Mesendoderm (in vitro differentiated cells): ENCODE results near the gene SUFU.

Experiments
- DNase-seq: peaks from one replicate; pipeline ENCODE4 v3.0.0; 2013
- H2AK5ac ChIP-seq: 2 replicates; pipeline ENCODE4 v1.6.1; 2013; ENCODE audit warnings: low read length, inconsistent platforms
- H2BK120ac ChIP-seq: 2 replicates; pipeline ENCODE4 v1.6.1; 2013; ENCODE audit warnings: low read depth, mild to moderate bottlenecking, low read length, moderate library complexity, mixed read lengths
- H2BK15ac ChIP-seq: replicated peaks from 2 replicates; pipeline ENCODE4 v1.6.1; 2013; ENCODE audit warnings: low read depth, mild to moderate bottlenecking, moderate library complexity
- H2BK5ac ChIP-seq: 2 replicates; pipeline ENCODE4 v1.6.1; 2013; ENCODE audit warnings: low read length, inconsistent platforms
- H3K18ac ChIP-seq: 2 replicates; pipeline ENCODE4 v1.6.1; 2013; ENCODE audit warnings: mild to moderate bottlenecking, low read length, mixed read lengths
- H3K23ac ChIP-seq: one replicate; pipeline ENCODE4 v1.6.1; 2013; ENCODE audit warnings: low read length
- H3K27ac ChIP-seq: 2 replicates; pipeline ENCODE4 v1.5.1; 2013; ENCODE audit warnings: low read depth, mild to moderate bottlenecking, inconsistent platforms, low read length, moderate library complexity
- H3K27me3 ChIP-seq: 2 replicates; pipeline ENCODE4 v1.6.1; 2013; ENCODE audit warnings: low read length, control low read depth, mild to moderate bottlenecking, inconsistent platforms; ENCODE audit not compliant: insufficient read depth, poor library complexity
- H3K36me3 ChIP-seq: 2 replicates; pipeline ENCODE4 v1.6.1; 2013; ENCODE audit warnings: low read length, inconsistent platforms; ENCODE audit not compliant: control insufficient read depth, insufficient read depth
- H3K4ac ChIP-seq: one replicate; pipeline ENCODE4 v1.6.1; 2013; ENCODE audit warnings: low read depth, mild to moderate bottlenecking, low read length, moderate library complexity
- H3K4me1 ChIP-seq: 2 replicates; pipeline ENCODE4 v1.6.1; 2013; ENCODE audit warnings: low read depth, low read length, inconsistent platforms; ENCODE audit not compliant: control insufficient read depth
- H3K4me2 ChIP-seq: 2 replicates; pipeline ENCODE4 v1.6.1; 2013; ENCODE audit warnings: low read length
- H3K4me3 ChIP-seq: 2 replicates; pipeline ENCODE4 v1.5.1; 2013; ENCODE audit warnings: mild to moderate bottlenecking, low read length
- H3K56ac ChIP-seq: one replicate; pipeline ENCODE4 v1.6.1; 2013; ENCODE audit warnings: low read length
- H3K79me1 ChIP-seq: 2 replicates; pipeline ENCODE4 v1.6.1; 2013; ENCODE audit warnings: low read length, inconsistent platforms
- H3K79me2 ChIP-seq: 2 replicates; pipeline ENCODE4 v1.6.1; 2013; ENCODE audit warnings: mild to moderate bottlenecking, low read length; ENCODE audit not compliant: control insufficient read depth, insufficient read depth
- H3K9ac ChIP-seq: 2 replicates; pipeline ENCODE4 v1.6.1; 2013; ENCODE audit warnings: low read length, inconsistent platforms
- H4K5ac ChIP-seq: one replicate; pipeline ENCODE4 v1.6.1; 2013; ENCODE audit warnings: low read length
- H4K8ac ChIP-seq: one replicate; pipeline ENCODE4 v1.6.1; 2013; ENCODE audit warnings: low read depth, mild to moderate bottlenecking, control low read depth, low read length, moderate library complexity
- WGBS: extraction: QIAGEN DNeasy Blood & Tissue Kit; methylation state at CpG from one replicate; pipeline ENCODE4 v1.1.7; 2013; ENCODE audit warnings: low lambda C conversion rate, missing lambda C conversion rate; ENCODE audit not compliant: insufficient coverage; ENCODE audit errors: extremely low coverage; 5-methylcytosine and 5-hydroxymethylcytosine counted together

Gene SUFU

DNA sequence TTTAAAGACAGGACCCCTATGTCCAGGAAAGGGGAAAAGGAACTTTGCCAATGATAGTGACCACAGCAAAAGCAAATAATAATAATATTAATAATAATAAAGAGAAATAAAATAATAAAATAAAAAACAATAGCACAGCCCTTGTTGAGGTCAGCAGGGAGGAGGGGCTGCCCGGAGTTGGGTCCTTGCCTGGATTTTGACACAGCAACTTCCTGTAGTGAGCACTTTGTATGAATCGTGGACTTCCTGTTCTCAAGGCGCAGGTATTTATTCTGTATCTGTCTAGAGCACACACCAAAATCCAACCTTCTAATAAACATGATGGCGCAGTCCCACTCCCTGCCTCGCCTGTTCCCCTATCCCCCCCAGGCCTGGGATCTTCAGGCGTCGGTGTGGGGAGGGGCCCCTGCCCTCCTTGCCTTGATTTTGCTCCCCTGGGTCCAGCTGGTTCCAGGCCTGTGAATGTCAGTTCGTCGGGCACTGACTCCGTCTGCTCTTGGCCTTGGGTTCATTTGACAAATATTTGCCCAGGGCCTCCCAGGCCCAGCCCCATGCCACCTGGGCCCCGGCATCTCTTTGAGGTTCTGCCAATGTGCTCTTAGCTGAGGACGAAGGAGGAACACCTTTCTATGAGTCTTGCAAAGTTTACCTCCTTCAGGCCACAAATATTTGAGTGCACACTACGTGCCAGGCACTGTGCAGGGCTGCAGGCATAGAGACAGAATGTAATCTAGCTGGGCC, 154.4 kb downstream of the SUFU start:
- no peaks in the 10 kb centered on the region for H3K4me1 ChIP-seq
- H2BK15ac ChIP-seq = no peak overlapping the region
- H3K9ac ChIP-seq = no peak overlapping the region
- no peak overlapping the region for H3K18ac ChIP-seq
- H3K79me2 ChIP-seq = no peaks in the 10 kb centered on the region
- no peak overlapping the region for H3K4me3 ChIP-seq
- no peak overlapping the region for H3K56ac ChIP-seq
- no peak overlapping the region for H3K23ac ChIP-seq
- H4K5ac ChIP-seq = no peak overlapping the region
- peaks cover 2% of the 10 kb centered on the region for H3K79me1 ChIP-seq
- no peak overlapping the region for H3K4ac ChIP-seq
- H3K27ac ChIP-seq = no peak overlapping the region
- no peaks in the 10 kb centered on the region for H3K27me3 ChIP-seq
- H4K8ac ChIP-seq = no peak overlapping the region
- H2BK5ac ChIP-seq = no peak overlapping the region
- H3K36me3 ChIP-seq = peaks cover 1% of the 10 kb centered on the region
- H2AK5ac ChIP-seq = no peak overlapping the region
- WGBS = no CpG with 5 or more reads among the region's 13 CpGs
- no peak overlapping the region for H2BK120ac ChIP-seq
- H3K4me2 ChIP-seq = no peak overlapping the region
- DNase-seq = no peak

DNA sequence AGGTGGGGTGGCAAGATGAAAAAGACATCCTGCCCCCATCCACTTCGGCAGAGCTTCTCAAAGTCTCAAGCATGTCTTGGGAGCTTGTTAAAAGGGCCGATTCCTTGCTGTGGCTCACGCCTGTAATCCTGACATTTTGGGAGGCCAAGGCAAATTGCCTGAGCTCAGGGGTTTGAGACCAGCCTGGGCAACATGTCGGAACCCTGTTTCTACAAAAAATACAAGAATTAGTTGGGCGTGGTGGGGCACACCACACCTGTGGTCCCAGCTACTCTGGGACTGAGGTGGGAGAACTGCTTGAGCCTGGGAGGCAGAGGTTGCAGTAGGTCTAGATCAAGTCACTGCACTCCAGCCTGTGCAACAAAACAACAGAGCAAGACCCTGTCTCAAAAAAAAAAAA, 155.0 kb downstream of the SUFU start:
- no peak overlapping the region for H3K23ac ChIP-seq
- H3K56ac ChIP-seq = no peak overlapping the region
- H3K4me2 ChIP-seq = no peak overlapping the region
- no peaks in the 10 kb centered on the region for H3K79me1 ChIP-seq
- H2BK120ac ChIP-seq = no peak overlapping the region
- no peak overlapping the region for H2AK5ac ChIP-seq
- no peaks in the 10 kb centered on the region for H3K27me3 ChIP-seq
- H2BK15ac ChIP-seq = no peak overlapping the region
- H4K5ac ChIP-seq = no peak overlapping the region
- H3K4me1 ChIP-seq = no peaks in the 10 kb centered on the region
- no peak overlapping the region for H3K18ac ChIP-seq
- peaks cover 1% of the 10 kb centered on the region for H3K36me3 ChIP-seq
- no peak overlapping the region for H3K4ac ChIP-seq
- no peak overlapping the region for H3K4me3 ChIP-seq
- no peak overlapping the region for H3K27ac ChIP-seq
- no peak overlapping the region for H3K9ac ChIP-seq
- WGBS = no CpG with 5 or more reads among the region's 5 CpGs
- H3K79me2 ChIP-seq = no peaks in the 10 kb centered on the region
- DNase-seq = no peak
- no peak overlapping the region for H2BK5ac ChIP-seq
- H4K8ac ChIP-seq = no peak overlapping the region

DNA sequence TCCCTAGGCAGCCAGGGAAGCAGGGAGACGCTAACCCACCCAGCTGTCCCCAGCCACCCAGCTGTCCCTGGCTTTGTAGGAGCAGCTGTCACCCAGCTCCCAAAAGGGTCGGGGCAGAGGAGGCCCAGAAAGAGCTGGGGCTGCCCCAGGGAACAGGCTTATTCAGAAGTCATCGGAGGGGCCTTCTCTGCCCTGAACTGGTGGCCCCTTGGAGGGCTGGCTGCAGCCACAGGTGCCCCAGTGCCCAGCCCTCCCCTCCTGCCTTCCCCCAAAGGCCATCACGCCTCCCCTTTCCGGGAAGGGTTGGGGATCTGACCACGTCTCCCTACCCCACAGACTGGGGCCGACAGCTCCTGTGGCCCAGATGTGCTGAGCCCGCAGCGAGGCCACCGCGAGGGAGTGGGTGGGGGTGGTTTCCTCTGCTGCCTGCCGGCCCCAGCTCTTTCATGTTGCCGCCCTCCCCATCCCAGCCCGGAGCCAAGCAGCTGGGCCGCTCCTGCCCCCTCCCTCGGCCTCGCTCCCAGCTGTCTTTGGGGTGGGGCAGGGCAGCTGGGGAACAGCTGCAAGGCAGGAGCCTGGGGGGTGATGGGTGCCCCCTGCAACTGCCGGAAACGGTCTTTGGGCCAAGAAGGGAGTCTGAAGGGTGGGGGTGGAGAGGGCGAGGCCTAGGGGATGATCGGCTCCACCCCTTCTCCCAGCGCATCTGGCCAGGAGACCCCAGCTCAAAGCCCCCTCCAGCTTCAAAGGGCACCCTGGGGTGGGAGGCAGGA, 157.3 kb downstream of the SUFU start:
- Histone ChIP-seq H3K79me1 (no peaks in the 10 kb centered on the region), H3K79me2 (no peaks in the 10 kb centered on the region), H3K27ac (no peak overlapping the region), H3K56ac (peak overlapping the region; percentile 56), H3K4ac (no peak overlapping the region), H3K4me3 (no peak overlapping the region), H2AK5ac (no peak overlapping the region), H3K27me3 (no peaks in the 10 kb centered on the region), H4K8ac (no peak overlapping the region), H2BK5ac (no peak overlapping the region), H3K18ac (no peak overlapping the region), H2BK120ac (no peak overlapping the region), H4K5ac (no peak overlapping the region), H3K23ac (no peak overlapping the region), H2BK15ac (no peak overlapping the region), H3K9ac (peak overlapping the region; percentile 24), H3K4me1 (no peaks in the 10 kb centered on the region), H3K36me3 (no peaks in the 10 kb centered on the region), H3K4me2 (no peak overlapping the region)
- DNase-seq = no peak
- WGBS = no CpG with 5 or more reads among the region's 22 CpGs

DNA sequence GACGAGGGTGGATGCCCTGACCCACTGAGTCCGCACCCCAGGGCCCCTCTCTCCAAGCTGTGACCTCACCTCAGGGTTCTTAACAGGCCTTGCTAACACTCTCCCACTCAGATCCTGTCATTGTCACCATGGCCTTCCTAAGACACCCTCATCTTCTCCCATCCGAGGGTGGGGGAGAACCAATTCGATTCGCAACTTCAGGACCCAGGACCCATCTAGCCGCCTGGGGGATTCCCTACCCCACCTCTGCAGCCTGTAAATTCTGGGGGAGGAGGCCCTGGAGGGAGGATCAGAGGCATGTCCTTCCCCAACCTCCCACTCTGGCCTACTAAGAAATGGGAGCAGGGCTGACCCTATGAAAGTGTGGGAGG, 157.9 kb downstream of the SUFU start:
- no peak overlapping the region for H2BK15ac ChIP-seq
- H3K79me2 ChIP-seq = no peaks in the 10 kb centered on the region
- H2BK5ac ChIP-seq = no peak overlapping the region
- H3K56ac ChIP-seq = no peak overlapping the region
- H3K79me1 ChIP-seq = no peaks in the 10 kb centered on the region
- H2AK5ac ChIP-seq = no peak overlapping the region
- no peak overlapping the region for H3K18ac ChIP-seq
- no peak overlapping the region for H2BK120ac ChIP-seq
- WGBS = no CpG with 5 or more reads among the region's 6 CpGs
- H3K4me2 ChIP-seq = no peak overlapping the region
- no peak overlapping the region for H3K4me3 ChIP-seq
- no peaks in the 10 kb centered on the region for H3K27me3 ChIP-seq
- H4K8ac ChIP-seq = no peak overlapping the region
- no peaks in the 10 kb centered on the region for H3K36me3 ChIP-seq
- H3K9ac ChIP-seq = no peak overlapping the region
- no peak for DNase-seq
- H3K4me1 ChIP-seq = no peaks in the 10 kb centered on the region
- no peak overlapping the region for H3K27ac ChIP-seq
- no peak overlapping the region for H3K23ac ChIP-seq
- no peak overlapping the region for H3K4ac ChIP-seq
- H4K5ac ChIP-seq = no peak overlapping the region

DNA sequence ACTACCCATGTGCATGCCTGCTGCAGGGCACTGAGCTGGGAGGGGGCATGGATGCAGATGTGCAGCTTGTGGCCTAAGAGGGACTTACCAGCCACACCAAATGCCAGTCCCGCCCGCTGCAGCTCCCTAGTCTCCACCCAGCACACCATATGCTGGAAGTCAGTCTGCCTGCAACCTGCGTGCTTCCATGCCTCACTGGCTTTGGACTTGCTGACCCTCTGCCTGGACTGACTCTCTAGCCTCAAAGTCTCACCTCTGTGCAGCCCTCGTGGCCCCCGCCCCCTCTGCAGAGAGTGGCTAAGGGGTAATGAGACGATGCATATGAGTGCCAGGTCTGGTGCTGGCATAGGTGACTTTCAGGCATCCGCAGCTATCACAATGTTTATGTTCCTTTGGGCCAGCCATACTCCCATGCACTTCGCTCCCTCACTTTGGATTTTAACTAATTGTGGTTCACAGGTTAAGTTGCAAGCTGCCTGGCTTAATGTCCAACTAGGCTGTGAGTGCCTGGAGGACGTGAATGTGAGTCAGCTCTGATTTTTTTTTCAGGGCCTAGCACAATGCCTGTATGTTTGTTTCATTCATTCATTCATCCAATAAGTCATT, 162.2 kb downstream of the SUFU start:
- no peaks in the 10 kb centered on the region for H3K36me3 ChIP-seq
- no peak overlapping the region for H3K4me3 ChIP-seq
- H4K5ac ChIP-seq = no peak overlapping the region
- H3K27me3 ChIP-seq = no peaks in the 10 kb centered on the region
- H3K79me1 ChIP-seq = no peaks in the 10 kb centered on the region
- H2BK15ac ChIP-seq = no peak overlapping the region
- H3K79me2 ChIP-seq = no peaks in the 10 kb centered on the region
- H3K4ac ChIP-seq = no peak overlapping the region
- H3K18ac ChIP-seq = no peak overlapping the region
- H4K8ac ChIP-seq = no peak overlapping the region
- DNase-seq = no peak
- no peak overlapping the region for H3K9ac ChIP-seq
- no peak overlapping the region for H3K27ac ChIP-seq
- no CpG with 5 or more reads among the region's 9 CpGs for WGBS
- no peak overlapping the region for H2AK5ac ChIP-seq
- H3K4me2 ChIP-seq = no peak overlapping the region
- H2BK120ac ChIP-seq = no peak overlapping the region
- no peak overlapping the region for H3K56ac ChIP-seq
- H2BK5ac ChIP-seq = no peak overlapping the region
- no peak overlapping the region for H3K23ac ChIP-seq
- peaks cover 4% of the 10 kb centered on the region for H3K4me1 ChIP-seq
